GM23338 (cell line): ENCODE data around the gene RIOX2. TPM values are rescaled to one million over a fixed set of nuclear protein-coding genes. Genes with fewer than 3 reads are reported as not detected.

Source experiments
- ATAC-seq: fragments of 200-7000 bp; cut with Tn5 transposase; 3 replicates; pipeline ENCODE4 v1.9.1; 2020
- DNase-seq: peaks from one replicate; pipeline ENCODE4 v3.0.0-alpha.2; 2015; ENCODE audit warnings: low spot score
- H2AFZ ChIP-seq: fragments of 200-600 bp; sonication (generic); 2 replicates; pipeline ENCODE4 v1.8.0; 2016; ENCODE audit warnings: antibody characterized with exemption, mild to moderate bottlenecking, moderate library complexity
- H3F3A ChIP-seq: fragments of 200-600 bp; sonication (generic); replicated peaks from 2 replicates; pipeline ENCODE4 v1.8.0; 2017; ENCODE audit warnings: antibody characterized with exemption, mixed run types, low read depth
- H3K27ac ChIP-seq: fragments of 200-600 bp; sonication (generic); 2 replicates; pipeline ENCODE4 v1.6.1; 2016; ENCODE audit warnings: low read depth
- H3K27me3 ChIP-seq: fragments of 200-600 bp; sonication (generic); 2 replicates; pipeline ENCODE4 v1.8.0; 2016; ENCODE audit warnings: mild to moderate bottlenecking, mixed run types, moderate library complexity; ENCODE audit not compliant: insufficient read depth
- H3K36me3 ChIP-seq: fragments of 200-600 bp; sonication (generic); 2 replicates; pipeline ENCODE4 v1.8.0; 2016; ENCODE audit warnings: mild to moderate bottlenecking; ENCODE audit not compliant: insufficient read depth
- H3K4me1 ChIP-seq: fragments of 200-600 bp; sonication (generic); 2 replicates; pipeline ENCODE4 v1.8.0; 2016; ENCODE audit warnings: mild to moderate bottlenecking, moderate library complexity; ENCODE audit not compliant: insufficient read depth
- H3K4me2 ChIP-seq: fragments of 200-600 bp; sonication (generic); 2 replicates; pipeline ENCODE4 v1.7.1; 2017; ENCODE audit warnings: mixed run types
- H3K4me3 ChIP-seq: fragments of 200-600 bp; sonication (generic); 2 replicates; pipeline ENCODE4 v1.6.1; 2016; ENCODE audit warnings: mixed run types
- H3K79me2 ChIP-seq: fragments of 200-600 bp; sonication (generic); replicated peaks from 2 replicates; pipeline ENCODE4 v1.8.0; 2017; ENCODE audit warnings: mild to moderate bottlenecking; ENCODE audit not compliant: insufficient read depth
- H3K9me2 ChIP-seq: fragments of 200-600 bp; sonication (generic); 2 replicates; pipeline ENCODE4 v1.8.0; 2017; ENCODE audit not compliant: insufficient read depth
- H4K20me1 ChIP-seq: fragments of 200-600 bp; sonication (generic); replicated peaks from 2 replicates; pipeline ENCODE4 v1.8.0; 2017; ENCODE audit warnings: mild to moderate bottlenecking; ENCODE audit not compliant: insufficient read depth
- H3K27ac Mint-ChIP-seq: 2 replicates; pipeline ENCODE4 v1.8.0; 2020; ENCODE audit warnings: inconsistent platforms, mild to moderate bottlenecking, moderate library complexity, mixed read lengths
- H3K27me3 Mint-ChIP-seq: 3 replicates; pipeline ENCODE4 v1.8.0; 2022; ENCODE audit warnings: low read depth, mild to moderate bottlenecking, moderate library complexity, mixed read lengths, inconsistent platforms; ENCODE audit not compliant: insufficient read depth, poor library complexity
- H3K36me3 Mint-ChIP-seq: 3 replicates; pipeline ENCODE4 v1.8.0; 2021; ENCODE audit warnings: low read depth, mild to moderate bottlenecking, inconsistent platforms, moderate library complexity, mixed read lengths
- H3K4me1 Mint-ChIP-seq: 3 replicates; pipeline ENCODE4 v1.8.0; 2020; ENCODE audit warnings: mild to moderate bottlenecking, inconsistent platforms, mixed read lengths
- H3K4me3 Mint-ChIP-seq: 3 replicates; pipeline ENCODE4 v1.8.0; 2021; ENCODE audit warnings: moderate library complexity, mild to moderate bottlenecking, inconsistent platforms, mixed read lengths
- H3K9me3 Mint-ChIP-seq: 3 replicates; pipeline ENCODE4 v1.8.0; 2020; ENCODE audit warnings: moderate library complexity, mild to moderate bottlenecking, inconsistent platforms, mixed read lengths
- CREB1 ChIP-seq: fragments of 250-450 bp; sonication (Bioruptor Pico); IDR thresholded peaks from 2 replicates; pipeline ENCODE4 v1.5.0; 2020; ENCODE audit warnings: low read depth, mild to moderate bottlenecking, moderate library complexity
- CTCF ChIP-seq, 2 experiments: fragments of 200-600 bp in 1 of 2; sonication (generic) in 1 of 2; conservative IDR thresholded peaks; 2 replicates each; pipeline versions ENCODE4 v1.5.1 to v1.6.1; 2016 to 2017; ENCODE audit warnings: antibody characterized with exemption in 2 of 2, low read depth in 2 of 2, mild to moderate bottlenecking in 2 of 2, moderate library complexity in 1 of 2
- ETS1 ChIP-seq: IDR thresholded peaks from 2 replicates; pipeline ENCODE4 v1.6.1; 2016; ENCODE audit warnings: antibody characterized with exemption
- EZH2 ChIP-seq: fragments of 200-600 bp; sonication (generic); IDR thresholded peaks from one replicate; pipeline ENCODE4 v1.8.0; 2017; ENCODE audit warnings: antibody characterized with exemption, mild to moderate bottlenecking, low read depth; ENCODE audit not compliant: unreplicated experiment
- EZH2phosphoT487 ChIP-seq: fragments of 200-600 bp; sonication (generic); IDR thresholded peaks from one replicate; pipeline ENCODE4 v1.8.1; 2018; ENCODE audit warnings: antibody characterized with exemption; ENCODE audit not compliant: unreplicated experiment
- JUNB ChIP-seq: IDR thresholded peaks from one replicate; pipeline ENCODE4 v1.6.1; 2016; ENCODE audit warnings: antibody characterized with exemption; ENCODE audit not compliant: unreplicated experiment
- NANOG ChIP-seq: IDR thresholded peaks from 2 replicates; pipeline ENCODE4 v1.6.1; 2016; ENCODE audit warnings: antibody characterized with exemption, borderline replicate concordance
- STAT1 ChIP-seq: IDR thresholded peaks from one replicate; pipeline ENCODE4 v1.6.1; 2016; ENCODE audit warnings: antibody characterized with exemption; ENCODE audit not compliant: unreplicated experiment
- ZNF114 ChIP-seq: fragments of 250-450 bp; sonication (Bioruptor Pico); IDR thresholded peaks from 2 replicates; pipeline ENCODE4 v1.5.0; 2020; ENCODE audit warnings: mild to moderate bottlenecking, moderate library complexity
- ZNF462 ChIP-seq: fragments of 250-450 bp; sonication (Bioruptor Pico); IDR thresholded peaks from 2 replicates; pipeline ENCODE4 v1.5.0; 2020; ENCODE audit warnings: mild to moderate bottlenecking, moderate library complexity
- polyA plus RNA-seq: library from polyadenylated mRNA; unstranded; fragments of >200 nt; fragmentation: Nextera tagmentation; extraction: Ambion mirVana; gene quantifications from 2 replicates; pipeline ENCODE4 v1.2.1, GENCODE V29; 2016
- total RNA-seq: library from RNA; depleted of rRNA; stranded (reverse); fragments of >200 nt; shearing (Covaris generic); gene quantifications from 2 replicates; pipeline ENCODE4 v1.2.3, GENCODE V29; 2014
- TF ChIP-seq, protein P1 (sequence below): IDR thresholded peaks from one replicate; pipeline ENCODE4 v1.6.1; 2018; ENCODE audit warnings: antibody characterized with exemption; ENCODE audit not compliant: unreplicated experiment

Gene RIOX2
- total and polyA plus RNA-seq, 2 experiments from 2014 or later, result 9.0 to 10.7 TPM

DNA sequence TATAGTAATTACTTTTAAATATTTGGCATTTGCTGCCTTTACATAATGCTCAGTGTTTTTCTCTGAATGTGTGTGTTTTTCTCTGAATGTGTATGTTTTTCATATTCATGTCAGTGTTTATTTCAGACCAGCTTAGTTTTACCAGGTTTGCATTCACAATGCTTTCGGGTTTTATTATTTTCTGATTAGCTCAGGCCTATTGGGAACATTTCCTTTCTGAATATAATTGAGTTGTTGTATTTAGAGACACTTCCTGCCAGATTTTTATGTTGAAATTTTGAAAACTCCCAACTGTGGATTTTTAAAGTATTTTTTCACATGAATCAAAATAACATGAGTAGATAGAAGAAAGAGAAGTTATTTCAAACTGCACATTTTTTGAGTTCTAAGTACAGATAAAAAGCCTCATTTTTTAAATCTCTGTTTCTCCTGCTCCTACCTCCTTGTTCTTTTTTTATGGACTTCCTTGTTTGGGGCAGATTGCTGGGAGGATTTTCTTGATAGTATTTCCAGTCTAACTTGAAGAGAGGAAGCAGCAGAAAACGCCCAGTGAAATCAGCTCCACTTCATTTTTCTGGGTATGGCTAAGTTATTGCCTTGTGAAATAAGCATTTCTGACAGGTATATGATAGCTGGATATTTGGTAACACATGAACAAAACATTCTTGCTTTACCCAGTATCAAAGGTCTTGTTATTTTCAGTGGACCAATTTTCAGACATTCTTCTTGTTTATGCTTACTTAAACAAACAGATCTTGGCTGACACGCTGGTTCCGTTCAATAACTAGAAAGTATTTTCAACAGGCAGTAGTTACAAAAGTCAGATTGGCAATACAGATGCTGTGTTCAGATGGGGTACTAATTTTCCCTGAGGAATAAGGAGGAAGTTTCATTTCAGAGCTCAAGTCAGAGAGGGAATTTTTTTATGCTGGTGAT is 70.7 kb downstream of the RIOX2 start:
- TF ChIP-seq CTCF (conservative IDR thresholded peaks at IDR 0.05; ENCODE audit: low read depth in 2 of 2) (no peak), ZNF462 (CRISPR knock-in tag) (no peak), ETS1 (no peak), STAT1 (no peak), CREB1 (CRISPR knock-in tag) (no peak), NANOG (no peak), EZH2phosphoT487 (no peak), ZNF114 (no peak), JUNB (no peak), EZH2 (no peak)
- TF ChIP-seq, protein P1, sequence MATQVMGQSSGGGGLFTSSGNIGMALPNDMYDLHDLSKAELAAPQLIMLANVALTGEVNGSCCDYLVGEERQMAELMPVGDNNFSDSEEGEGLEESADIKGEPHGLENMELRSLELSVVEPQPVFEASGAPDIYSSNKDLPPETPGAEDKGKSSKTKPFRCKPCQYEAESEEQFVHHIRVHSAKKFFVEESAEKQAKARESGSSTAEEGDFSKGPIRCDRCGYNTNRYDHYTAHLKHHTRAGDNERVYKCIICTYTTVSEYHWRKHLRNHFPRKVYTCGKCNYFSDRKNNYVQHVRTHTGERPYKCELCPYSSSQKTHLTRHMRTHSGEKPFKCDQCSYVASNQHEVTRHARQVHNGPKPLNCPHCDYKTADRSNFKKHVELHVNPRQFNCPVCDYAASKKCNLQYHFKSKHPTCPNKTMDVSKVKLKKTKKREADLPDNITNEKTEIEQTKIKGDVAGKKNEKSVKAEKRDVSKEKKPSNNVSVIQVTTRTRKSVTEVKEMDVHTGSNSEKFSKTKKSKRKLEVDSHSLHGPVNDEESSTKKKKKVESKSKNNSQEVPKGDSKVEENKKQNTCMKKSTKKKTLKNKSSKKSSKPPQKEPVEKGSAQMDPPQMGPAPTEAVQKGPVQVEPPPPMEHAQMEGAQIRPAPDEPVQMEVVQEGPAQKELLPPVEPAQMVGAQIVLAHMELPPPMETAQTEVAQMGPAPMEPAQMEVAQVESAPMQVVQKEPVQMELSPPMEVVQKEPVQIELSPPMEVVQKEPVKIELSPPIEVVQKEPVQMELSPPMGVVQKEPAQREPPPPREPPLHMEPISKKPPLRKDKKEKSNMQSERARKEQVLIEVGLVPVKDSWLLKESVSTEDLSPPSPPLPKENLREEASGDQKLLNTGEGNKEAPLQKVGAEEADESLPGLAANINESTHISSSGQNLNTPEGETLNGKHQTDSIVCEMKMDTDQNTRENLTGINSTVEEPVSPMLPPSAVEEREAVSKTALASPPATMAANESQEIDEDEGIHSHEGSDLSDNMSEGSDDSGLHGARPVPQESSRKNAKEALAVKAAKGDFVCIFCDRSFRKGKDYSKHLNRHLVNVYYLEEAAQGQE, result no peak
- H3K4me1 ChIP-seq, result peaks cover 2% of the 10 kb centered on the region
- peak overlapping the region; percentile 45 for H3K27ac Mint-ChIP-seq
- H3K9me3 Mint-ChIP-seq, result no peaks in the 10 kb centered on the region
- no peak for ATAC-seq
- peaks cover 5% of the 10 kb centered on the region; the same call in 1 of the 3 replicates for H3K36me3 Mint-ChIP-seq
- no peak overlapping the region for H3K4me3 ChIP-seq
- H3K36me3 ChIP-seq, result no peaks in the 10 kb centered on the region
- peaks cover 14% of the 10 kb centered on the region; the same call in 2 of the 3 replicates for H3K4me1 Mint-ChIP-seq
- H3K27ac ChIP-seq, result no peak overlapping the region
- no peaks in the 10 kb centered on the region for H3F3A ChIP-seq
- no peaks in the 10 kb centered on the region for H3K27me3 ChIP-seq
- H3K79me2 ChIP-seq, result no peaks in the 10 kb centered on the region
- H4K20me1 ChIP-seq, result no peaks in the 10 kb centered on the region
- no peaks in the 10 kb centered on the region for H3K27me3 Mint-ChIP-seq
- H3K4me3 Mint-ChIP-seq, result no peak overlapping the region
- no peak overlapping the region for H2AFZ ChIP-seq
- DNase-seq, result no peak
- no peaks in the 10 kb centered on the region for H3K9me2 ChIP-seq
- H3K4me2 ChIP-seq, result no peak overlapping the region
